Renal pelvis (tissue), 4 donors: ENCODE results near the gene BCAS4. TPM values are rescaled to one million over a fixed set of nuclear protein-coding genes. Genes with fewer than 3 reads are reported as not detected.
"Not testable (repeated sequence)": the region's sequence is repeated elsewhere in the genome, so short reads cannot be mapped to it uniquely, and the experiment has no call there.

Experiments
- DNase-seq: peaks from one replicate; pipeline ENCODE4 v3.0.0-alpha.2; 2013
- polyA plus RNA-seq, 3 donors: library from polyadenylated mRNA; unstranded; fragments of 120-200 nt; gene quantifications; one replicate each; pipeline ENCODE4 v1.2.1, GENCODE V29; 2013; ENCODE audit not compliant: insufficient read length in 3 of 3

The BCAS4 gene
- polyA plus RNA-seq, 3 donors: 4.7 to 6.2 (median 5.5) TPM

GRCh38 chr20:50793575-50794016 lies 1.3 kb upstream of the BCAS4 start:
- DNase-seq: not testable (repeated sequence)

DNA sequence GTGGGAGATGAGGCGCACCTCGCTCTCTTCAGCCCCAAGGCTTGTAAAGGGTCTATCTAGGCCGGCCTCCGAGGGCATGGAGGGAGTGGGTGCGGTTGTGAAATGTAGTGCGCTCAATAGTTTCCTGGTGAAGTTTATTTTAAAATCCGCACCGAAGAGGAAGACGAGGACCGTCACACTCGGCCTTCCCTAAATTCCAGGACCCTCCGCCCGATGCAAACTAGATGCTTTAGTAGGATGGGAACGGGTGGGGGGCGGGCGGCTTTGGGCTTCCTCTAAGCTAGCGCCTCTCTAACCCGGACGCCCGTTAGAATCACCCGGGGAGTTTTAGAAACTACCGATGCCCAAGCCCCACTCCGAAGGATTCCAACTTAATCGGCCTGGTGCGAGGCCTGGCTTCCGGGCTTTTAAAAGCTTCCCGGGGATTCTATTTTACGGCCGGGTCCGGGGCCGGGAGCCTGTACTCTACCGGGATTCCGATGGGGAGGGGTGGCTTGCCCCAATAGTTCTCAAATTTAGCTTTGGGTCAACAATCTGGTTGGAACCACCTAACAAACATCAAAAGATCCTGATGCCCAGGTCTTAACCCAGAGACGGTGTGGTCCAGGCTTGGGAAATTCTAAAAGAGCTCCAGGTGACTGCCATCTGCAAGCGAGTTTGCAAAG lies 548 bp upstream of the BCAS4 start:
- no peak for DNase-seq

DNA sequence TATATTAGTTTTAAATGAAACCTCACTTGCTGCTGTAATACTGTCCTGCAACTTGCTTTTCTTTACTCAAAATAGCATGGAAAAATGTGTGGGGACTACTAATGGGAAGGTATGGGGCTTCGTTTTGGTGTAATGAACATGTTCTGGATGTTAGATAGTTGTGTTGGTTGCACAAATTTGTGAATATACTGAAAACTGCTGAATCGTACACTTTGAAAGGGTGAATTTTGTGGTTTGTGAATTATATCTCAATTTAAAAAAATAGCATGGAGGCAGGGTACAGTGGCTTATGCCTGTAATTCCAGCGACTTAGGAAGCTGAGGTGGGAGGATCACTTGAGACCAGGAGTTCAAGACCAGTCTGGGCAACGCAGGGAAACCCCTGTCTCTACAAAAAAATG lies 2.3 kb downstream of the BCAS4 start:
- DNase-seq: no peak

GRCh38 chr20:50798650-50799049 lies 3.8 kb downstream of the BCAS4 start:
- DNase-seq: no peak

- no peak for DNase-seq
Observed at GRCh38 chr20:50799176-50799889, 4.5 kb downstream of the BCAS4 start.

DNA sequence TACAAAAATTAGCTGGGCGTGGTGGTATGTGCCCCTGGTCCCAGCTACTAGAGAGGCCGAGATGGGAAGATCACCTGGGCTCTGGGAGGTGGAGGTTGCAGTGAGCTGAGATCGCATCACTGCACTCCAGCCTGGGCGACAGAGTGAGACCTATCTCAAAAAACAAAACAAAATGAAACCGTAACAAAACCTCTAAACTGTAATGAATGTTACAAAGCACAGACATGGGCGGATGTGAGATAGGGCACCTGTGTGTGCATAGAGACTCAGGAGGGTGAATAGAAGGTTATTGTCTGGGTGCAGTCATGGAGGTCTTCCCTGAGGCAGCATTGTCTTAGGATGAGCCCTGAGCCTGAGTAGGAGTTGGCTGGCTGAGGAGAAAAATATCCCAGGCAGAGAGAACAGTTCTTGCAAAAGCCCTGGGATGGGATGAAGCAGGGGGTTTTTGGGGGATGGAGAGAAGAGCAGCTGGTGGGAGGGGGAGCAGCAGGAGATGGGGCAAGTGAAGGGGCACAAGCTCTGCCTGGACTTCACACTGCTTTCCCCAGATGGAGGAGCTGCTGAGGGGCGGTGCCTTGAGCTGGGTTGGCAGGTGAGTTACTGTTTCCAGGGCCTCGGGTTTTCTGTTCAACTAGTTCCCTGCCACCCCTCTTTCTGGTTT lies 5.2 kb downstream of the BCAS4 start:
- DNase-seq: no peak

DNA sequence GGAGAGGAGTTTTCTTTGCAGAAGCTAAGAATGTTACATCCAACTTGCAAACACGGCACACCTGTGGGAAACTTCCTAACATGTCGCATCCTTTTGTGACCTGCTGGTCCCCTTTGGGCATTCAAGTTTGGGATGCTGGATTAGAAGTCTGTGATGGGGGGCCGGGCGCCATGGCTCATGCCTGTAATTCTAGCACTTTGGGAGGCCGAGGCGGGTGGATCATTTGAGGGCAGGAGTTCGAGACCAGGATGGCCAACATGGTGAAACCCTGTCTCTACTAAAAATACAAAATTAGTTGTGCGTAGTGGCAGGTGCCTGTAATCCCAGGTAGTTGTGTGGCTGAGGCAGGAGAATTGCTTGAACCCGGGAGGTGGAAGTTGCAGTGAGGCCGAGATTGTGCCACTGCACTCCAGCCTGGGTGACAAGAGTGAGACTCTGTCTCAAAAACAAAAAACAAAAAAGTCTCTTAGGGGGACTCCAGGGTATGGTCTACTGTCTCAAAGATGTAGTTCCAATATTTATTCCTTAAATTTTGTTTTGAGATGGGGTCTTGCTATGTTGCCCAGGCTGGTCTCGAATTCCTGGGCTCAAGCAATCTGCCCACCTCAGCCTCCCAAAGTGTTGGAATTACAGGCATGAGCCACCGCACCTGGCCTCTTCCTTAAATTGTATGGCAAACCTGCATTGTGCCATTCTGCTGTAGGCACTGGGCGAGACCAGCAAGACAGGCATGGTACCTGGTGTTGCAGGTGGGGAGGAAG lies 6.3 kb downstream of the BCAS4 start:
- not testable (repeated sequence) for DNase-seq

GRCh38 chr20:50801747-50802125 lies 6.9 kb downstream of the BCAS4 start:
- no peak for DNase-seq

DNA sequence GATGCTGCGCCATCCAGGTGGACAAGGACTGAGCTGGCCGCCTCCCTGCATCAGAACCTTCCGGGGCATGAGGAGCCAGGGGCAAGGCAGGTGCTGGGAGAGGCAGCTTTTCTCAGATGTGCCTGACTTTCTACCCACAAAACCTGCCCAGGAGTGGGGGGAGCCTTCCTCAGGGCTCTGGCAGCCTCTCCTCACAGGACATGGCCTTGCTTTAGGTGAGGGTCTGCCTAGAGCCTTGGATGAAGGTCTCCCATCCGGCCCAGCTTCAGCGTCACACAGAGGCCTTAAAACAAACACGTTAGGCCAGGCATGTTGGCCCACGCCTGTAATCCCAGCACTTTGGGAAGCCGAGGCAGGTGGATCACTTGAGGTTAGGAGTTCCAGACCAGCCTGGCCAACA lies 7.4 kb downstream of the BCAS4 start:
- DNase-seq: no peak

- no peak for DNase-seq
Observed at GRCh38 chr20:50804437-50805348, 9.8 kb downstream of the BCAS4 start.

- no peak for DNase-seq
Observed at GRCh38 chr20:50805349-50805684, 10.5 kb downstream of the BCAS4 start.

DNA sequence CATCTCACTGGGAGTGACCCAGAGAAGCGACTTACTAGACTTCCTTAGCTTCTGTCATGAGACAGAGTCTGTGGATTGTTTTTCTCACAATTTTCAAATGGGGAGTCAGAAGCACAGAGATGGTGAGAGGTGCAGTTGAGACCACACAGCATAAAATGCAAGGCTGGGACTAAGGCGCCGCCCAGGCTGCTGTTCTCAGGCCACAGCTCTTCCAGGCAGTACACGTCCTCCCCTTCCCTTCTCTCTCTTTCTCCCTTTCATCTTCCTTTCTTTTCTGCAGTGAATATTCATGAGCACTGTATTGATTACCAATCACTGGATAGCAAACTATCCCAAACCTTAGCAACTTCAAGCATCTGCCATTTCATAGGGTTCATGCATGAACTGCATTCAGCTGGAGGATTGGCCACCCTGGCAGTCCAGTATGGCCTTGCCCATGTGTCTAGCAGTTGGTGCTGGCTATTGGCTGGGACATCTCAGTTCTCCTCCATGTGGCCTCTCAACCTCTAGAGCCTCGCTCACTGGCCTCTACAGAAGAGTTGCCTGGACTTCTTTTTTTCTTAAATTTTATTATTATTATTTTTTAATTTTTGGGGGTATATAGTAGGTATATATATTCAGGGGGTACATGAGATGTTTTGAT lies 11.4 kb downstream of the BCAS4 start:
- no peak for DNase-seq

DNA sequence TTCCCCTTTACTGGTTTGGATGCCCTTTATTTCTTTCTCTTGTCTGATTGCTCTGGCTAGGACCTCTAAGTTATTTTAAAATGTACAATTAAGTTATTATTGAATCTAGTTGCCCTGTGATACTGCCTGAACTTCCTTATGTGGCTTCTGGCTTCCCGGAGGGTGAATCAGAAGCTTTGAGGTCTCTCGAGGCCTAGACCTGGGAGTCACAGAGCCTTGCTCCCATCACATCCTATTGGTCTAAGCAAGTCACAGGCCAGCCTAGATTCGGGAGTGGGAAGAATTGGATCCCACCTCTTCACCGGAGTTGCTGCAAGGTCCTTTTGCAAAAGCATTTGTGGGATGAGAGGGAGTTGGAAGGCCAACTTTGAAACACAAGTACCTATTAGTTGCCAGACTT lies 15.2 kb downstream of the BCAS4 start:
- DNase-seq: no peak

- no peak for DNase-seq
Observed at GRCh38 chr20:50810842-50811241, 16.0 kb downstream of the BCAS4 start.

DNA sequence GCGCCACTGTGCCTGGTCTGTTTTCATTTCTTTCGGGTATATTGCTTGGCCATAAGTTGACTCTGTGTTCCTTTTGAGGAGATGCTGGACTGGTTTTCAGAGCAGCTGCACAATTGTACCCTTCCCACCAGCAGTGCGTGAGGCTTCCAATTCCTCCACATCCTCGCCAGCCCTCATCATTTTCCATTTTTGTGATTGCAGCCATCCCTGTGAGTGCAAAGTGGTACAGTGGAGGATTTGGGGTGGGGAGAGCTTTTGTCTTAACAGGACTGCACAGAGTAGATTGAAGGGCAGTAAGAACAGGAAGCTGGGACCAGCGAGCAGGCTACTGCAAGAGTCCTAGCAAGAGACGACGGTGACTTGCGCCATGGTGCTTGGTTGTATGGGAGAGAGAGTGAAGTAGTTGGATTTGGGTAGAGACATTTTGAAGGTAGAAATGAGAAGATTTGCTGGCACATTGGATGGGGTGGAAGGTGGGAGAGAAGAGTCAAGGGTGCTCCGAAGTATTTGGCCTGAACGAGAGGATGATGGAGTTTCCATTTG lies 18.3 kb downstream of the BCAS4 start:
- DNase-seq: no peak

GRCh38 chr20:50813801-50814200 lies 18.9 kb downstream of the BCAS4 start:
- DNase-seq: no peak

- DNase-seq: no peak
Observed at GRCh38 chr20:50814438-50815161, 19.7 kb downstream of the BCAS4 start.

DNA sequence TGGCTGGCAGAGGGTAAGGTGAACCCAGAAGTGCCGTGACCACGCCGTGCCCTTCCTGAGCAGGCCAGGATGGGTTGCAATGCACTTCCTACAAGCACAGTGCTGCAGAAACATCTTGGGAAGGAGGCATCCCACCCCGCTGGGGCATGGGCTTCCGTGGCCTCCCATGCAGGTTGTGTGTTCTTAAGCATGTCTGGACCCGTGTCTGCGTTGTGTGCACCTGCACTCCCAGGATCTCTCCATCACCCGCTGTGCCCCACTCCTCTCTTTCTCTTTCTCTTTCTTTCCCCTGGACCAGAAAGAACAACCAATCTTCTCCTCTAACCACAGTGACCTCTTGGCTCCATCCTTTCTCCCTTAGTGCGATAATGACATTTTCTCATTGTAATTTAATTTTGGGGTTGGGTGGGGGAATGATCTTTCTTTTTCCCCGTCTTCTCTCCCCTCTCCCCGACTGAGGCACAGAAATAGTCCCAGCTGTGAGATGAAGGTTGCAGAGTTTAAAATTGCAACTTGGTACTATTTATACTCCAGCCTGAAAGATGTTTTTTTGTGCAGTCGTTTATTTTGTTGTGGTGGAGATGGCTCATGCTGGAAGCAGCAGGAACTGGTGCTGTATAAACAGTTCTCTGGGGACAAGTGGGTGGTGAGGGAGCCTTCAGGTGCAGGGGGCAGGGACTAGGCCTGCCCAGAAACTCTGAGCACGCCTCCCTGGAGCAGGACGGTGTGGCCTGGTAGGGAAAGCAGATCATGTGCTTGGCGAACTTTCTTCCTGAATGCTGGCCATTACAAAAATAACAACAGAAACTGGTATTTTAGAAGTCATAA lies 20.5 kb downstream of the BCAS4 start:
- DNase-seq: no peak

- no peak for DNase-seq
Observed at GRCh38 chr20:50817776-50818172, 22.9 kb downstream of the BCAS4 start.
